Fibroblast of the aortic adventitia (primary cell): ENCODE results near the gene HIBADH. TPM values are rescaled to one million over a fixed set of nuclear protein-coding genes. Genes with fewer than 3 reads are reported as not detected.
A peak's percentile ranks its signal among the peaks of the same experiment; 100 is the strongest.
"Not testable (repeated sequence)": the region's sequence is repeated elsewhere in the genome, so short reads cannot be mapped to it uniquely, and the experiment has no call there.

ENCODE experiments used
- DNase-seq: peaks from one replicate; pipeline ENCODE4 v3.0.0-alpha.2; 2010; ENCODE audit warnings: low read depth
- H3K4me3 ChIP-seq: 2 replicates; pipeline ENCODE4 v1.5.1; 2011; ENCODE audit warnings: low read depth, mild to moderate bottlenecking, control low read depth, low read length, moderate library complexity
- total RNA-seq: library from RNA; depleted of rRNA; stranded (reverse); fragments of >200 nt; gene quantifications from 2 replicates; pipeline ENCODE4 v1.2.3, GENCODE V29; 2012; ENCODE audit warnings: low replicate concordance
- TF ChIP-seq, protein P1 (sequence below): IDR thresholded peaks from 2 replicates; pipeline ENCODE4 v1.5.1; 2011; ENCODE audit warnings: mild to moderate bottlenecking, low read length, control low read depth, inconsistent platforms; ENCODE audit not compliant: insufficient read depth

Gene HIBADH
- total RNA-seq, 1 donor = 58.1 TPM

DNA sequence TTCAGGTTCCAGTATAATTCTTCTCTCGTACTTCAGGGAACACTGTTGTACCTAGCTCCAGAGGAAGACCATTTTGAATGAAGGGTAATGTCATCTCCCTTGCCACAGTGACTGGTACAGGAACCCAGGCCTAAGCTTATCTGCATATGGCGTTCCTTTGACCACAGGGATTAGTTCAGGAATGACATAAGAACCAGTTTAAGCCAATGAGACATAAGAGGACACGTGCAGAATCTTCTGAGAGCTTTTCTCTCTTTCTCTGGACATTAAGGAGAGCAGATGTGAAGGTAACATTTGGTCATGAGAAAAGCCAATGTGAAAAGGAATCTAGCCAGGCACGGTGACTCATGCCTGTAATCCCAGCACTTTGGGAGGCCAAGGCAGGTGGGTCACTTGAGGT, 21.8 kb upstream of the HIBADH start:
- DNase-seq = no peak
- H3K4me3 ChIP-seq = no peak overlapping the region
- TF ChIP-seq, protein P1, sequence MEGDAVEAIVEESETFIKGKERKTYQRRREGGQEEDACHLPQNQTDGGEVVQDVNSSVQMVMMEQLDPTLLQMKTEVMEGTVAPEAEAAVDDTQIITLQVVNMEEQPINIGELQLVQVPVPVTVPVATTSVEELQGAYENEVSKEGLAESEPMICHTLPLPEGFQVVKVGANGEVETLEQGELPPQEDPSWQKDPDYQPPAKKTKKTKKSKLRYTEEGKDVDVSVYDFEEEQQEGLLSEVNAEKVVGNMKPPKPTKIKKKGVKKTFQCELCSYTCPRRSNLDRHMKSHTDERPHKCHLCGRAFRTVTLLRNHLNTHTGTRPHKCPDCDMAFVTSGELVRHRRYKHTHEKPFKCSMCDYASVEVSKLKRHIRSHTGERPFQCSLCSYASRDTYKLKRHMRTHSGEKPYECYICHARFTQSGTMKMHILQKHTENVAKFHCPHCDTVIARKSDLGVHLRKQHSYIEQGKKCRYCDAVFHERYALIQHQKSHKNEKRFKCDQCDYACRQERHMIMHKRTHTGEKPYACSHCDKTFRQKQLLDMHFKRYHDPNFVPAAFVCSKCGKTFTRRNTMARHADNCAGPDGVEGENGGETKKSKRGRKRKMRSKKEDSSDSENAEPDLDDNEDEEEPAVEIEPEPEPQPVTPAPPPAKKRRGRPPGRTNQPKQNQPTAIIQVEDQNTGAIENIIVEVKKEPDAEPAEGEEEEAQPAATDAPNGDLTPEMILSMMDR = no peak

DNA sequence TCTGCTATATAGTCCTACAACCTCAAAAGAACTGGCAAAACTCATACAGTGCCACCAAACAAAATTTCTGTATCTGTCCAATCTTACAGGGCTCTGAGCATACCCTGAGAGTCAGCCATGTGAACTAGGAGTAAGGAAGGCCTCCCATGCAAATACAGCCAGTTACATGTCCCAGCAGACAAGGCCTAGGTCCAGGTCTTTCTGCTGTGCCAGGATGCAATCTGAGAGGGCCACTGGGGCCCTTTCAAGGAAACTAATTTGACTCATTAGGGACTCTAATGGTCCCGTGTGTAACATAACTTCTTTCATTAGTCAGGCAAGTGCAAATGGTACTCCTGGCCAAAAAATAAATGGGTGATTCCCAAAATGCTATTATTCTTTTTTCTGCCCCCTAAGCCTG, 17.9 kb upstream of the HIBADH start:
- H3K4me3 ChIP-seq = no peak overlapping the region
- no peak for DNase-seq
- TF ChIP-seq, protein P1 = no peak

DNA sequence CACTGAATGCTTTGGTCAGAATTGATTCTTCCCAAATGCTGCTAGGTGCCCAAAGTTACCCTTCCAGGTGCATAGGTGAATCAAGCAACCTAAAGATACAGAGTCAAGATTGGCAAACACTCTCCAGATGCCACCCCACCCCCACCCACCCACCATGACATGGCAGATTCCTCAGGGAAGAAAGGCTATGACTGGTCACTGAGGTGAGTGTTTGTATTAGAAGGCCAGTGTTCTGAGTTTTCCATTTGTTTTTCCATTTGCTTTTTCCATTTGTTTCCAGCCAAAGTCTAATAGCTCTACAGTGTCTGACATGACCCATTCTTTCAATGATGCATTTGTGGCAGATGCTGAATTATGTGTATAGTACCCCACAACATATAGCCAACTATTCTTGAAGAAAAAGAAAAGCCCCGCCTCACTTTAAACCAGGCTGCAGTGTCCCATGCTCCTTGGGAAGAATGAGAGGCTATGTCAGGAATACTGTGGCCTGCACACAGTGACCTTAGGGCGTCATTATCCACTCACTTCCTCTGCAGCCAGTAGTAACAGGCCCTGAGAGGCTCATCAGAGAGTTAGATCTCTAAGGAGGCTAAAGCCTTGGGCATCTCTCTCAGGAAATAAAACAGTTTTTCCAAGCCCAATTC, 16.1 kb upstream of the HIBADH start:
- H3K4me3 ChIP-seq = no peak overlapping the region
- TF ChIP-seq, protein P1 = no peak
- no peak for DNase-seq

DNA sequence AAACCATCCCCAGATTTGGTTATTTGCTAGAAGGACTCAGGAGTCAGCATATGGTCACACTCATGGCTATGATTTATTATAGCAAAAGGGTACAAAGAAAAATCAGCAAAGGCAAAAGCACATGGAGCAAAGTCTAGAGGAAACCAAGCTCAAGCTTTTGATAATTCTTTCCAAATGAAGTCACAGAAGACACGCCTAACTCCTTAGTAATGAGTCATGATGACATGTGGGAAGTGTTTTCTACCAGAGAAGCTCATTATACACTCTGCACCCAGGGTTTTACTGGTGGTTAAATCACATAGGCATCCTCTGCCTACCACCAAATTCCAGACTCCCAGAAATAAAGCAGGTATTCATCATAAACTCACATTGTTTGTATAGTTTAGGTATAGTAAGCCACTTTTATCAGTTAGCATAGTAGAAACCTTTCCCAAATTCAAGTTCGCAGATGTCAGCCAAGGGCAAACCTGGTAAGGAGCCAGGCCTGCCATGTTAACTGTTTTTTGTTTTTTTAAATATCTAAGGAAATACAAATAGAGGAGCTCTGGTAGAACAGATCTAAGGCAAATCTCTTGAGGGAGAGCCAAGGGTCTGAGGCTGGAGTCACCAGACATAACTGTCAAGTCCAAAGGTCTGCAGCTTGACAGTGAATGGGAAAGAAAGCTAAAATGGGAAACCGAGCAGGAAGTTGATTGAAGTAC, 15.4 kb upstream of the HIBADH start:
- TF ChIP-seq, protein P1 = no peak
- H3K4me3 ChIP-seq = no peak overlapping the region
- peak; percentile 94 for DNase-seq

DNA sequence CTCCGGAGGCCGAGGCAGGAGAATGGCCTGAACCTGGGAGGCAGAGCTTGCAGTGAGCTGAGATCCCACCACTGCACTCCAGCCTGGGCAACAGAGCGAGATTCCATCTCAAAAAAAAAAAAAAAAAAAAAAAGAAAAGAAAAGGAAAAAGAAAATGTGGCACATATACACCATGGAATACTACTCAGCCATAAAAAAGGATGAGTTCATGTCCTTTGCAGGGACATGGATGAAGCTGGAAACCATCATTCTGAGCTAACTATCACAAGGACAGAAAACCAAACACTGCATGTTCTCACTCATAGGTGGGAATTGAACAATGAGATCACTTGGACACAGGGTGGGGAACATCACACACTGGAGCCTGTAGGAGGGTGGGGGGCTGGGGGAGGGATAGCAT, 11.4 kb upstream of the HIBADH start:
- H3K4me3 ChIP-seq, DNase-seq: not testable (repeated sequence)

GRCh38 chr7:27671675-27672074, 9.0 kb upstream of the HIBADH start:
- H3K4me3 ChIP-seq = no peak overlapping the region
- TF ChIP-seq, protein P1 = no peak
- DNase-seq = no peak

GRCh38 chr7:27670676-27671075, 8.0 kb upstream of the HIBADH start:
- H3K4me3 ChIP-seq = no peak overlapping the region
- DNase-seq = peak; percentile 20
- TF ChIP-seq, protein P1 = no peak
